ENCODE data around the gene SPSB4. TPM values are rescaled to one million over a fixed set of nuclear protein-coding genes. Genes with fewer than 3 reads are reported as not detected.

The SPSB4 gene
- total RNA-seq (2022; extraction: Qiagen RNA extraction; ENCODE audit: low read depth): 0.08 to 0.38 TPM (median 0.16 TPM) in 5 replicates

DNA sequence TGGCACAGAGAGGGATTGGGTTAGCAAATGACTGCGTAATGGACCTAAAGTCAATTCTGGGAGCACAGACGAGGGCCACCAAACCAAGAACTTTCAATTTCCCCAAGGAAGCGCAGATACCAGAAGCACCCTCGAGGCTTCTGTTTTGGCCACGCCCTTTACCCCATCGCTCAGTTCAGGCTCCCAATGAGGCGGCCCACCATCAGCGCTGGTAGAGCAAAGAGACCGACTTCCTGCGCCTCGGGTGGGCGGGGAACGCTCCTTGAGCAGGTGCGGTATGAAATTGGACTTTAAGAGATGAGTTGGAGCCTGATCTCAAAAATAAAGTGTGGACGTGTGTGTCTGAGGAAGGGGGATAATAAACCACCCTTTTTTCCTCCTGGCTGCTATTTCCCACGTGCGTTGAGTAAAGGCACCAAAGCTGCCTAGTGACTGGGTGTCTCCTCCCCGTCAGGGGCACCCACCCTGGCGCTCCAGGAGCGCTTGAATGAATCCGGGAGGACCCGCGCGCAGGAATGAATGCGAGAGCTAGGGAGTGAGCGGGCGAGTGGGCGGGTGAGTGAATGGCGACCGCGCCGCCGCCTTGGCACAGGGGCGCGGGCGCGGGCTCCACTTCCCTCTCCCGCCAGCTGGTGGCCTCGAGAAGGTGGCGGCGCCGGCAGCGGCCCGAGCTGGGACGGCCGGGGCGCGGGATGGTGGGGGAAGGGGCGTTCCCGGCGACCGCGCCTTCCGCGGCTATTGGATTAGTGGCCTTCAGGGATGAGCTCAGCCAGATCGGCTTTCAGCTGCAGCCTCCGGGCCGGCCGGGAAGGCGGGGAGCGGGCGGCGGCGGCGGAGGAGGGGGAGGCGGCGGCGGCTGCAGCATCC is at the start of gene SPSB4:
TSS of gene SPSB4 (plus strand) at position 772 of the 867 bp plus-strand sequence. CDS start 14,758 bp downstream, outside the sequence.

Other genes with a start within 250 kb of the SPSB4 start
- 13.8 to 24.4 TPM (median 22.4 TPM) in 5 replicates for gene SLC25A36, start 109.5 kb upstream of the SPSB4 start, total RNA-seq (2022; extraction: Qiagen RNA extraction; ENCODE audit: low read depth)
- 9.7 to 16.1 TPM (median 13.1 TPM) in 5 replicates for gene PXYLP1, start 180.5 kb downstream of the SPSB4 start, total RNA-seq (2022; extraction: Qiagen RNA extraction; ENCODE audit: low read depth)

Data from A549 treated with ZK216348 at 1 μM for 4 hours (cell line).